ENCODE data around the gene SERPINA6. TPM values are rescaled to one million over a fixed set of nuclear protein-coding genes. Genes with fewer than 3 reads are reported as not detected.
"Not testable (repeated sequence)": the region's sequence is repeated elsewhere in the genome, so short reads cannot be mapped to it uniquely, and the experiment has no call there.

The SERPINA6 gene, protein sequence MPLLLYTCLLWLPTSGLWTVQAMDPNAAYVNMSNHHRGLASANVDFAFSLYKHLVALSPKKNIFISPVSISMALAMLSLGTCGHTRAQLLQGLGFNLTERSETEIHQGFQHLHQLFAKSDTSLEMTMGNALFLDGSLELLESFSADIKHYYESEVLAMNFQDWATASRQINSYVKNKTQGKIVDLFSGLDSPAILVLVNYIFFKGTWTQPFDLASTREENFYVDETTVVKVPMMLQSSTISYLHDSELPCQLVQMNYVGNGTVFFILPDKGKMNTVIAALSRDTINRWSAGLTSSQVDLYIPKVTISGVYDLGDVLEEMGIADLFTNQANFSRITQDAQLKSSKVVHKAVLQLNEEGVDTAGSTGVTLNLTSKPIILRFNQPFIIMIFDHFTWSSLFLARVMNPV
- 10 to 100 TPM in 3 of 6 donors, 1 to 10 TPM in 3; 5.2 to 17.4 (median 10.3) TPM for total RNA-seq
- 10 to 100 TPM; 13.1 to 17.7 TPM for polyA plus RNA-seq

DNA sequence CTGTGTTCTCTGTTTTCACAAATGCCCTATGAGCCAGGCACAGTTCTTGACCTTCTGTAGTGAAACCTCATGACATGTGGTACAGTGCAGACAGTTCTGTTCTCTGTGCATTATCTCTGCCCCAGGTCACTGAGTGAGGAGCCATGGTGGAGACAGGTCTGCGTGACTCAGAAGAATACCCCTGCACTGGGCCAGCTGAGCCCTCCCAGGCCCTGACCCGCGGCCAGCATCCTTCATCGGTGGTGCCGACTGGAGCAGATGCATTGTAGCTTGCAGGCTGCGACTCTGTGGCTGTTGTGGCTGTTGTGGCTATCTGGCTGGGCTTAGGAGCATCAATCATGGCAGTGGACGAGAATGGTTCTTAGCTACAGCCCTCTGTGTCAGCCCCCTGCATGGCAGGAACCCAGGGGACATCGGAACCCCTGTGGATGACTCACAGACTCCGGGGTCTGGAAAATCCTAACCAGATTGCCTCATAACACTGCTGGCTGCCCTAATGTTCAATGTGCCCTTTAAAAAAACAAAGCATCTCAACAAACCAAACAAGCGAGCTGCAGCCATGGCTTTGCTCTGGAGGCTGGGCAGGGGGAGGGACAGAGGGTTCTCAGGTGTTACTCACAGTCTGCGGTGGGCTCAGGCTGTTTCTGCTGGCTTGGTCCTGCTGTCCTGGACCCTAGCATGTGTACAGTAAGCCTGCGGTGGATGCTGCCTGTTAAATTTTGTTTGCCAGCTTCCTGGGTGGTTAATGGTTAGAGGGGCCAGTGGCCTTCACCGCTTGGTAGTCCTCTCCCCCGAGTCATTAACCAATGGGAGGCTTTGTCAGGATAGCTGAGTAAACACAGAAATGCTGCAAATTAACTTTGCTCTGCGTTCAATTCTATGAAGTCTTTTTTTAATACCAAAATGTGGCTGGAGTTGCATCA is at the start of gene SERPINA6:
Gene SERPINA6, minus strand, starts transcription at position 689 of the 923 bp plus-strand sequence. CDS start 8,688 bp downstream, outside the sequence.
- H3K4me3 ChIP-seq, result peak within 1 kb of the TSS in 2 of 4 donors; percentile 22 to 26
- ATAC-seq (peak; percentile 70 to 90 (median 83)), DNase-seq (peak in 3 of 6 donors; percentile 19 to 49 (median 25)), FAIRE-seq (no peak)
- 26 to 32% methylated on average over 15 of the region's 15 CpGs for WGBS, 2 donors
- no peaks in the 10 kb centered on the region for H3K27me3 ChIP-seq
- intact Hi-C loops (cut with DNase I), result no loop called here
- TF ChIP-seq, protein P1, sequence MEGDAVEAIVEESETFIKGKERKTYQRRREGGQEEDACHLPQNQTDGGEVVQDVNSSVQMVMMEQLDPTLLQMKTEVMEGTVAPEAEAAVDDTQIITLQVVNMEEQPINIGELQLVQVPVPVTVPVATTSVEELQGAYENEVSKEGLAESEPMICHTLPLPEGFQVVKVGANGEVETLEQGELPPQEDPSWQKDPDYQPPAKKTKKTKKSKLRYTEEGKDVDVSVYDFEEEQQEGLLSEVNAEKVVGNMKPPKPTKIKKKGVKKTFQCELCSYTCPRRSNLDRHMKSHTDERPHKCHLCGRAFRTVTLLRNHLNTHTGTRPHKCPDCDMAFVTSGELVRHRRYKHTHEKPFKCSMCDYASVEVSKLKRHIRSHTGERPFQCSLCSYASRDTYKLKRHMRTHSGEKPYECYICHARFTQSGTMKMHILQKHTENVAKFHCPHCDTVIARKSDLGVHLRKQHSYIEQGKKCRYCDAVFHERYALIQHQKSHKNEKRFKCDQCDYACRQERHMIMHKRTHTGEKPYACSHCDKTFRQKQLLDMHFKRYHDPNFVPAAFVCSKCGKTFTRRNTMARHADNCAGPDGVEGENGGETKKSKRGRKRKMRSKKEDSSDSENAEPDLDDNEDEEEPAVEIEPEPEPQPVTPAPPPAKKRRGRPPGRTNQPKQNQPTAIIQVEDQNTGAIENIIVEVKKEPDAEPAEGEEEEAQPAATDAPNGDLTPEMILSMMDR (IDR thresholded peaks at IDR 0.05), result no peak
- peak within 1 kb of the TSS in 3 of 4 donors; percentile 1 to 72 (median 47) for H3K27ac ChIP-seq
- no peaks in the 10 kb centered on the region for H3K9me3 ChIP-seq
- H3K36me3 ChIP-seq, result no peaks in the 10 kb centered on the region
- no peaks in the 10 kb centered on the region for H3K4me1 ChIP-seq

DNA sequence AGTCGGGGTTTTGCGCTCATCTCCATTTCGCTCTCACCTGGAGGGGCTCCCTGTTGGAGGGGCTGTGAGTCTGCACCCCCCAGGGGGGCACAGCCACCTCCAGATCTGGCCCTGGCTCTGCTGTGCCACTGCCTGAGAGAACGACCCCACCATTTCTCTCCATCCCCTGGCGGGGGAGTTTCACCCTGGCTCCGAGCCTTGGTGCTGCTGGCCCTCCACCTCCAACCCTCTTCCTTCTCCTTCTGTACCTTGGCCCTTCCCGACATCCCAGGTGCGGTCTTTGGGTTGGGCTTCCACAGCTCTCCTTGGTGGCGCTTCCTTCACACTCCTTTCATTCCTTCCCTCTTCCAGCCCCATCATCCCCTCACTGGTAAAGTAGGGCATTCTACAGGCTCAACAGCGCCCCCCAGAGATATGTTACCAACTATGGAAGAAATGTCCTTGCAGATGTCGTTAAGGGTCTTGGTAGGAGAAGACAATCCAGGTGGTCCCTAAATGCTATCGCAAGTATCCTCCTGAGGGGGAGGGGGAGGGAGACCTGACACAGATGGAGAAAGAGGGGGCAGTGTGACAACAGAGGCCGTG is 49.0 kb upstream of the SERPINA6 start:
- TF ChIP-seq, protein P1 (IDR thresholded peaks at IDR 0.05), result no peak
- FAIRE-seq, result no peak
- Histone ChIP-seq H3K27ac (no peak overlapping the region), H3K4me1 (no peaks in the 10 kb centered on the region), H3K36me3 (no peaks in the 10 kb centered on the region), H3K27me3 (no peaks in the 10 kb centered on the region), H3K9me3 (no peaks in the 10 kb centered on the region), H3K4me3 (no peak overlapping the region)
- ATAC-seq, result no peak
- WGBS, 2 donors, result 70 to 80% methylated on average over 13 of the region's 13 CpGs
- intact Hi-C loops (cut with DNase I), result no loop called here
- peak in 1 of 6 donors; percentile 21 for DNase-seq

DNA sequence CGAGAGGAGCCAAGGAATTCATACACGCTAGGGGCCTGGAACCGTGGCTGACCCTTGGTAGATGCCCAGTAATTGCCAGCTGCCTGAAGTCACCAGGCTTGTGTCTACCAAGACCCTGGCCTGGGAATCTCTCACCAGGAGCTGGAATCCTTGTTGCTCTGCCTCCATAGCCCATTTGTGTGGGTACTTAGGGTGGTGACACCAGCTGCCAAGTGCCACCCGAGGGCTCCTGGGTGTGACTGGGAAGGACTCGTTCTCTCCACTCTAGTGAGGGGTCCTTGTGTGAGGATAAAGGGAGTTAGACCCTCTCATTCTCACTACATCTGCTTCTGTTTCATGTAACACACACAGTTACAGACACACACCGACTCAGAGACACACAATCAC is 47.4 kb upstream of the SERPINA6 start:
- DNase-seq, result peak in 1 of 6 donors; percentile 28
- no peaks in the 10 kb centered on the region for H3K4me1 ChIP-seq
- H3K27me3 ChIP-seq, result no peaks in the 10 kb centered on the region
- 74 to 80% methylated on average over 3 to 6 of the region's 6 CpGs for WGBS, 2 donors
- TF ChIP-seq, protein P1 (IDR thresholded peaks at IDR 0.05), result no peak
- H3K36me3 ChIP-seq, result no peaks in the 10 kb centered on the region
- no peak overlapping the region for H3K27ac ChIP-seq
- no peak for ATAC-seq
- H3K4me3 ChIP-seq, result no peak overlapping the region
- H3K9me3 ChIP-seq, result no peaks in the 10 kb centered on the region
- no peak for FAIRE-seq
- intact Hi-C loops (cut with DNase I), result no loop called here

GRCh38 chr14:94369766-94370523 is 46.8 kb upstream of the SERPINA6 start:
- peak in 1 of 6 donors; percentile 38 for DNase-seq
- FAIRE-seq; H3K4me3 ChIP-seq; H3K27ac ChIP-seq; H3K9me3 ChIP-seq; H3K4me1 ChIP-seq; intact Hi-C loops (cut with DNase I); ATAC-seq; H3K27me3 ChIP-seq; H3K36me3 ChIP-seq: not testable (repeated sequence)
- WGBS, 2 donors, result 74 to 82% methylated on average over 15 to 19 of the region's 22 CpGs
